T-cell (primary cell): ENCODE data around the gene FAM171A1. TPM values are rescaled to one million over a fixed set of nuclear protein-coding genes. Genes with fewer than 3 reads are reported as not detected.

Experiments
- ATAC-seq, 4 experiments: fragments of 200-7000 bp in 3 of 4; fragments of 150-1000 bp in 1 of 4; cut with Tn5 transposase; replicated peaks in 1 of 4; 1 replicate in 3 of 4; 2 replicates in 1 of 4; pipeline ENCODE4 v1.10.0; 2021; ENCODE audit warnings: moderate library complexity in 3 of 4, mild to moderate bottlenecking in 2 of 4, moderate number of reproducible peaks in 1 of 4
- CTCF ChIA-PET, 2 donors: fragments of 300-600 bp; sonication (Branson Sonifier 250); formaldehyde crosslinking; loops; one replicate each; lab custom pipeline; 2022; ENCODE audit warnings: antibody characterized with exemption in 2 of 2; lab: Charles Lee
- POLR2A ChIA-PET, 2 donors: fragments of 300-600 bp; sonication (Branson Sonifier 250); formaldehyde crosslinking; loops; one replicate each; lab custom pipeline; 2022; ENCODE audit warnings: antibody characterized with exemption in 2 of 2; lab: Charles Lee
- DNase-seq, 35 experiments: peaks; one replicate each; pipeline versions ENCODE4 v3.0.0 to v3.0.0-alpha.2; 2013 to 2023
- H3K27ac ChIP-seq: one replicate; pipeline ENCODE4 v1.5.1; 2013; ENCODE audit warnings: low read length
- H3K27me3 ChIP-seq, 2 experiments: replicated peaks in 1 of 2; 1 replicate in 1 of 2; 2 replicates in 1 of 2; pipeline versions ENCODE4 v1.6.1 to v1.7.0; 2013; ENCODE audit warnings: low read length in 1 of 2, mixed read lengths in 1 of 2; ENCODE audit not compliant: control insufficient read depth in 2 of 2, insufficient read depth in 2 of 2; ENCODE audit errors: extremely low read depth in 1 of 2
- H3K36me3 ChIP-seq, 2 donors: 1 replicate in 1 of 2; 2 replicates in 1 of 2; pipeline versions ENCODE4 v1.6.1 to v1.7.0; 2013; ENCODE audit warnings: low read length in 1 of 2; ENCODE audit not compliant: control insufficient read depth in 2 of 2, insufficient read depth in 1 of 2; ENCODE audit errors: extremely low read depth in 1 of 2
- H3K4me1 ChIP-seq, 2 experiments: 1 replicate in 1 of 2; 2 replicates in 1 of 2; pipeline versions ENCODE4 v1.6.1 to v1.7.0; 2013; ENCODE audit warnings: low read length in 2 of 2, mixed read lengths in 1 of 2; ENCODE audit not compliant: insufficient read depth in 2 of 2, control insufficient read depth in 1 of 2; ENCODE audit errors: extremely low read depth in 1 of 2
- H3K4me3 ChIP-seq, 2 donors: 1 replicate in 1 of 2; 2 replicates in 1 of 2; pipeline versions ENCODE4 v1.5.1 to v1.7.0; 2013; ENCODE audit warnings: mild to moderate bottlenecking in 2 of 2, low read length in 1 of 2, moderate library complexity in 1 of 2; ENCODE audit not compliant: control insufficient read depth in 1 of 2; ENCODE audit errors: extremely low read depth in 1 of 2
- H3K9me3 ChIP-seq: 2 replicates; pipeline ENCODE4 v1.7.0; 2013
- H3K27ac Mint-ChIP-seq, 2 donors: one replicate each; pipeline ENCODE4 v1.8.0; 2020 to 2021; ENCODE audit warnings: mild to moderate bottlenecking in 2 of 2, mixed read lengths in 2 of 2
- H3K27me3 Mint-ChIP-seq, 2 donors: one replicate each; pipeline ENCODE4 v1.8.0; 2021 to 2022; ENCODE audit warnings: mixed read lengths in 2 of 2
- H3K36me3 Mint-ChIP-seq: one replicate; pipeline ENCODE4 v1.8.0; 2021; ENCODE audit warnings: mixed read lengths
- H3K4me1 Mint-ChIP-seq, 3 donors: one replicate each; pipeline ENCODE4 v1.8.0; 2020 to 2022; ENCODE audit warnings: mixed read lengths in 3 of 3, mild to moderate bottlenecking in 1 of 3
- H3K4me3 Mint-ChIP-seq, 3 donors: one replicate each; pipeline ENCODE4 v1.8.0; 2020 to 2022; ENCODE audit warnings: mild to moderate bottlenecking in 3 of 3, mixed read lengths in 3 of 3, moderate library complexity in 3 of 3
- H3K9me3 Mint-ChIP-seq, 3 donors: one replicate each; pipeline ENCODE4 v1.8.0; 2020 to 2022; ENCODE audit warnings: mixed read lengths in 3 of 3
- WGBS: methylation state at CpG from one replicate; pipeline ENCODE4 v1.1.5; 2013; ENCODE audit warnings: missing lambda C conversion rate; ENCODE audit not compliant: insufficient coverage; 5-methylcytosine and 5-hydroxymethylcytosine counted together
- total RNA-seq, 35 experiments: library from RNA in 6 of 35; stranded (reverse) in 6 of 35; fragments of 120-200 nt in 1 of 35; gene quantifications; one replicate each; pipeline versions ENCODE4 v1.2.1 to v1.2.4 and lab custom pipeline; 2013 to 2026

Gene FAM171A1
- total RNA-seq, 5 donors from 2014 or later (not counting 1 experiment from before 2014, with no cell fraction given), result 4.6 to 8.6 (median 7.2) TPM

DNA sequence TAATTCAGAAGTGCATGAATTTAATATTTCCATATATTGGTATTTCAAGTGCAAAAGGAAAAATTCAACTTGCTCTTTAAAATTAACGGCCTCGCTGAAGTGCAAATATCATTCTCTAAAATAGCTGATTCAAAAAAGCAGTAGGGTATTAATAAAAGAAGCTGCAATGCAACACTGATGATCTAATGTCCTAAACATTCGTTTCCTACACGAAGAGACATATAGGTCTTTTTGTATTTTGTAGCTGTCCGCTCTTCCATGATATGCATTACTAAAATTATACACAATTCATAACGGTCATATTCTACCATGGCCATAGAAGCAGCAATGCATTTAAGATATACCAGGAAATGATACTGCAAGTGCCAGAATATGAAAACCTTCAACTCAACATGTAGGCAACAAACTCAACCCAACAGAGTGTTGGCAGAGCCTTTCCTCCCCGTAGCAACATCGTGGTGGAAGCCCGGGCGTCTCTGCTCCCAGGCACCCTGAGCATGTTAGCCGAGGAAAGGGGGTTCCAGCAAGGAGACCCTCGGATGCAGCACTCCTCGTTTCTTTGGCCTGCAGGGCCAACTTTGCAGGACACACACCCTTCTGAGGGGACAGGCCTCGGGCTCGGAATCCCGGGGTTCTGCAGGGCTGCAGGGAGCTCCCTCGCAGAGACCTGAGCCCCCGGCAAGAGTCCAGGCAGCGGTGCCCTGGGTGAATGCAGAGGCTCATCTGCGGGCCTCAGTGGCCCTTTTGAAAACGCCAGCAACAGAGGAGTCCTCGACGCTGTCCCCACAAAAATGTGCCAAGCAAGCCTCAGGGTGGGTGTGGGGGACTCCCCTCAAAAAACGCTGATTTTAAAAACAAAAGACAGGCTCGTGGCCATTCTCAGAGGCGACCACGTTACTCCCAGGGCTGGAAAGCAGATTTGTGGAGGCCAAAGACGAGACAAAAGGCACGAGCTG, 1.6 kb downstream of the FAM171A1 start:
- H3K9me3 ChIP-seq, result no peaks in the 10 kb centered on the region
- CTCF ChIA-PET, result interaction anchor here (0.5 to 0.6 kb wide), 3 partner anchors 13 to 1861 kb away, joined by 3 to 5 read pairs (median 3); no protein-coding TSS in a partner anchor
- H3K27me3 Mint-ChIP-seq, result peaks cover 11 to 14% of the 10 kb centered on the region in 2 donors
- no peaks in the 10 kb centered on the region for H3K9me3 Mint-ChIP-seq
- peaks cover 0 to 14% (median 9%) of the 10 kb centered on the region in 3 donors for H3K4me1 Mint-ChIP-seq
- no peak overlapping the region for H3K27ac Mint-ChIP-seq
- WGBS, result 50% methylated on average over 22 of the region's 29 CpGs
- no peaks in the 10 kb centered on the region for H3K36me3 Mint-ChIP-seq
- H3K27me3 ChIP-seq, result peaks cover 14 to 24% of the 10 kb centered on the region in 2 experiments
- H3K27ac ChIP-seq, result no peak overlapping the region
- H3K4me1 ChIP-seq, result peaks cover 0 to 14% of the 10 kb centered on the region in 2 experiments
- DNase-seq (peak in 1 of 35 experiments; percentile 6), ATAC-seq (no peak)
- peak overlapping the region; percentile 73 to 81 (median 78) for H3K4me3 Mint-ChIP-seq
- peak overlapping the region in 1 of 2 donors; percentile 51 for H3K4me3 ChIP-seq
- no peaks in the 10 kb centered on the region for H3K36me3 ChIP-seq
- POLR2A ChIA-PET, result interaction anchor here in 1 of 2 donors (0.7 kb wide), 1 partner anchor 453 kb away, joined by 6 read pairs; no protein-coding TSS in a partner anchor

DNA sequence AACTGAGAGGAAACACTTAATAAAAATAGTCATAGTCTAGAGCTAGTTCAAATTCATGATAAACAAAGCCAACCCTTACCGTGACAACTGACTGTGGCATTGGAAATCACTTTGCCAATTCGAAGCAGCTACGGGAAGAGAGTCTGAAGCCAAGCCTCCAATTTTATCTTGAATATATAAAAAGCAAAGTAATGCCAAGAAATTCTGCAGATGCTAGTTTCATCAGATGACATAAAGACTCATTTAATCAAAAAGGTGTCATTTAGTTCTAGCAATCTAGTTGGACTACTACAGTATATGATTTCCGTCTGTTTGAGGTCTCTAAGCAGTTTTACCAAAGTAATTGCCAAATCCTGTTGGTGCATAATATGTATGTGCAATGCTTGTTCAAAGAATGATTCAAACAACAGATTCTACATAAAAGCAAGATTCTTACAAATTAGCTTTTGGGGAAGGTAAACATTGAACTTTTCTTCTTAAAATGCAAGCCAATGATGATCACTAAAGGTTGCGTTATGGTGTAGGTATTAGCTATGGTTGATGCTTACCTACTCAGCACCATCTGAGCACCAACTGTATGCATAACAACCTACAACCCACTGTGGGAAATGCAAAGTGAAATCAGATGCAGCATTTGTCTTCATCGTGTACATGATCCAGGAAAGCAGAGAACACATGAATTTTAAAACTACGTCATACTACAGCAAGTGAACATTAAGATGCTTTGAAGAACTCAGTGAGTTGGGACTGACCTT, 2.8 kb downstream of the FAM171A1 start:
- Histone ChIP-seq H3K9me3 (no peaks in the 10 kb centered on the region), H3K4me1 (peaks cover 0 to 14% of the 10 kb centered on the region in 2 experiments), H3K36me3 (no peaks in the 10 kb centered on the region), H3K4me3 (no peak overlapping the region), H3K27ac (no peak overlapping the region), H3K27me3 (peaks cover 12 to 24% of the 10 kb centered on the region in 2 experiments)
- POLR2A ChIA-PET, result no interaction called here
- 80% methylated on average over 1 of the region's 7 CpGs for WGBS
- Mint-ChIP-seq H3K4me3 (no peak overlapping the region), H3K9me3 (no peaks in the 10 kb centered on the region), H3K36me3 (no peaks in the 10 kb centered on the region), H3K27ac (no peak overlapping the region), H3K4me1 (peaks cover 0 to 14% (median 9%) of the 10 kb centered on the region in 3 donors), H3K27me3 (peaks cover 14 to 17% of the 10 kb centered on the region in 2 donors)
- no peak for DNase-seq
- CTCF ChIA-PET, result no interaction called here
- no peak for ATAC-seq

DNA sequence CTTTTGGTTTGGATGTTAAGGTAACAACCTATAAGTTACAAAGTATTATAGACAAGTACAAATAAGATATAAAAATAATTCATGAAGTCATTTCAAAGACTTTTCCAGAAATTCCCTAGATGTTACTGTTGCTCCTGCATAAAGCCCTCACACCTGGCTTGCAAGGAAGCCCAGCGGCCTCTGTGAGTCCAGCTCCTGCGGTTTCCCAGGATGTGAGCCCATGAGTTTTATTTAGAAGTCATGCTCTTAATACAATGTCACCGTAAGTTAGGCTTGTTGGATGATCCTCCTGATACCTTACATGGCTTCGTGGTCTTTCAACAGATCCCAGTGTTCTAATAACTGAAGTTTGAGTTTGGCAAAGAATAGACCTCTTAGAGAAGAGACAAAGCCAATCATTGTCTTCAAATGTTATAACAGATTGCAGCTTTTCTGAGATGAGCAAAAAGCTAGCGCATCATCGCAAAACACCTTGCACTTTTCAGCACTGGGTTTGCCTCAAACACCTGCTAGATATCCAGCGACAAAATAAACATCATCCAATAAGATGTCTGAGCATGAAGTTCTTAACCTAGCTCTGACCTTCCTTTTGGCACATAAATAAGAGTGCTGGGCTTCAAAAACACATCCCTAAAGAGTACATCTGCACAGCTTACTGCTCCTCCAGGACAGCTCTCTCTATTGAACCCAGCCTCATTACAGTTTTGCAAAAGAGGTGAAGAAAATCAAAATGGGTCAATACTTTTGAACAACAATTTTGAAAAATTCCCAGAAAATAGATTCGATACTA, 3.6 kb downstream of the FAM171A1 start:
- H3K9me3 ChIP-seq, result no peaks in the 10 kb centered on the region
- peaks cover 8 to 20% of the 10 kb centered on the region in 2 experiments for H3K27me3 ChIP-seq
- H3K4me1 ChIP-seq, result peaks cover 0 to 14% of the 10 kb centered on the region in 2 experiments
- no peaks in the 10 kb centered on the region for H3K36me3 Mint-ChIP-seq
- no peak overlapping the region for H3K4me3 Mint-ChIP-seq
- WGBS, result 98% methylated on average over 6 of the region's 8 CpGs
- no peak overlapping the region for H3K4me3 ChIP-seq
- CTCF ChIA-PET, result no interaction called here
- POLR2A ChIA-PET, result no interaction called here
- H3K9me3 Mint-ChIP-seq, result no peaks in the 10 kb centered on the region
- H3K36me3 ChIP-seq, result no peaks in the 10 kb centered on the region
- DNase-seq, result no peak
- H3K27ac ChIP-seq, result no peak overlapping the region
- no peak for ATAC-seq
- no peak overlapping the region for H3K27ac Mint-ChIP-seq
- peaks cover 10 to 20% of the 10 kb centered on the region in 2 donors for H3K27me3 Mint-ChIP-seq
- peaks cover 0 to 13% (median 9%) of the 10 kb centered on the region in 3 donors for H3K4me1 Mint-ChIP-seq

DNA sequence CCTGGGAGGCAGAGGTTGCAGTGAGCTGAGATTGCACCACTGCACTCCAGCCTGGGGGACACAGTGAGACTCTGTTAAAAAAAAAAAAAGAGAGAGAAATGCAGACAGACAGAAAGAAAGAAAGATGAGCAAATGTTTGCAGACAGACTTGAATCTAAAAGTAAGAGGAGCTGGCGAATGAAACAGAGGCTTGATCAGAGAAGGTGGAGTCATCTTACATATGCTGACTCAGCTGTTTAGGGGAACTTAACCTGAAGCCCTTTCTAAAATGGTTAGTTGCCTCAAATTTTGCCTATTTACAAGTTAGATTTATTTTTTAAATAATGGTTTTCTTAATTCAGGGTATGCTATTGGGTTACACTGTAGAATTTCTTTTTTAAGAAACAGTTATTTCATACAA, 5.4 kb downstream of the FAM171A1 start:
- Mint-ChIP-seq H3K4me1 (peaks cover 4 to 18% (median 11%) of the 10 kb centered on the region in 3 donors), H3K9me3 (no peaks in the 10 kb centered on the region), H3K36me3 (no peaks in the 10 kb centered on the region), H3K27ac (no peak overlapping the region), H3K27me3 (peaks cover 4 to 20% of the 10 kb centered on the region in 2 donors), H3K4me3 (no peak overlapping the region)
- WGBS, result no CpG with 5 or more reads among the region's 1 CpG
- Histone ChIP-seq H3K27ac (no peak overlapping the region), H3K27me3 (peaks cover 5 to 9% of the 10 kb centered on the region in 2 experiments), H3K4me3 (no peak overlapping the region), H3K4me1 (peaks cover 0 to 9% of the 10 kb centered on the region in 2 experiments), H3K36me3 (no peaks in the 10 kb centered on the region), H3K9me3 (no peaks in the 10 kb centered on the region)
- ATAC-seq (no peak), DNase-seq (no peak)
- ChIA-PET CTCF (no interaction called here), POLR2A (interaction anchor here in 1 of 2 donors (0.6 to 0.7 kb wide), 2 partner anchors 122 to 154 kb away, joined by 3 read pairs; no protein-coding TSS in a partner anchor)

DNA sequence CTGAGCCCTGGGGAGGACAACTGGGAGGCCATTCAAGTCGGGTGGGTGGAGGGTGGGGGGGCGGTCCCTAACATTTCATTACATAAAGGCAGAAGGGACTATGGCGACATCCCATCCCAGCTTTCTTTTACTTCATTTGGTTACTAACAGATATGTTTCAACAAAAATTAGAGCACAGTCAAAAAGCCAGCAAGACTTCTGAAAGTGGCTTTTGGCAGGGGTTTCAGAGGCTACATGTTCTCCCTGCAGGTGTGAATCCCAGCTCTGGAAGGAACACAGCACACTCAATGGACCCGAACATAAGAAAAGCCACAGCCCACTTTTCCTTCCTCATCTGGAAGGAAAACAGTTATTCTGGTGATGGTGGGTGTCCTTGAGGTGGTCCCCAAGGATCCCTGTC, 7.1 kb downstream of the FAM171A1 start:
- ChIA-PET CTCF (interaction anchor here in 1 of 2 donors (0.6 kb wide), 1 partner anchor 200 kb away, joined by 3 read pairs; no protein-coding TSS in a partner anchor), POLR2A (no interaction called here)
- no peak for ATAC-seq
- no peaks in the 10 kb centered on the region for H3K36me3 Mint-ChIP-seq
- no peak overlapping the region for H3K27ac Mint-ChIP-seq
- no CpG with 5 or more reads among the region's 4 CpGs for WGBS
- no peak overlapping the region for H3K4me3 ChIP-seq
- no peak for DNase-seq
- H3K9me3 ChIP-seq, result no peaks in the 10 kb centered on the region
- H3K4me1 ChIP-seq, result no peaks in the 10 kb centered on the region
- no peak overlapping the region for H3K4me3 Mint-ChIP-seq
- peaks cover 0 to 2% of the 10 kb centered on the region in 2 experiments for H3K27me3 ChIP-seq
- no peaks in the 10 kb centered on the region for H3K9me3 Mint-ChIP-seq
- peaks cover 1 to 10% (median 4%) of the 10 kb centered on the region in 3 donors for H3K4me1 Mint-ChIP-seq
- no peaks in the 10 kb centered on the region for H3K36me3 ChIP-seq
- peaks cover 0 to 20% of the 10 kb centered on the region in 2 donors for H3K27me3 Mint-ChIP-seq
- H3K27ac ChIP-seq, result no peak overlapping the region
